RPMI7951 (cell line): ENCODE results near the gene INPP4B. TPM values are rescaled to one million over a fixed set of nuclear protein-coding genes. Genes with fewer than 3 reads are reported as not detected.

Experiments used
- DNase-seq: peaks from one replicate; pipeline ENCODE4 v3.0.0-alpha.2; 2012; ENCODE audit warnings: low read depth
- total RNA-seq: library from RNA; depleted of rRNA; stranded (reverse); fragments of >200 nt; shearing (Covaris generic); gene quantifications from 2 replicates; pipeline ENCODE4 v1.2.3, GENCODE V29; 2014

The INPP4B gene
- total RNA-seq, 1 experiment from 2014 or later, result 11.7 TPM

DNA sequence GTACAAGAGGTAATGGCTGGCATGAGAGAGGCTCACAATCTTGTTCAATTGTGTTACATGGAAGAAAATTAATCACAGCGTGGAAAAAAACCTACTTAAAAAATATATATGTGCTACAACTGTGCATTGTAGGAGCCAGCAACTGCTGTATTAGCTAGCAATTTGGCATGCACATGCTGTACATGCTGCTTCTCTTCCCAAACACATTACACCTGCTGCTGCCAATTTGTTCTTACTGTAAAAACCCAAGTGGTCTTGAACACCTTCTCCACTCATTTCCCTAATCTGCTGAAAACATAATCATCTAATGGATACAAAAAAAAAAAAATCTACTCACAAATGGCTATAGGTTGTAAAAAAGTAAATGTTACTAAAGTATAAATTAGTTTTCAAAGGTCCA, 264.2 kb downstream of the INPP4B start:
- no peak for DNase-seq

DNA sequence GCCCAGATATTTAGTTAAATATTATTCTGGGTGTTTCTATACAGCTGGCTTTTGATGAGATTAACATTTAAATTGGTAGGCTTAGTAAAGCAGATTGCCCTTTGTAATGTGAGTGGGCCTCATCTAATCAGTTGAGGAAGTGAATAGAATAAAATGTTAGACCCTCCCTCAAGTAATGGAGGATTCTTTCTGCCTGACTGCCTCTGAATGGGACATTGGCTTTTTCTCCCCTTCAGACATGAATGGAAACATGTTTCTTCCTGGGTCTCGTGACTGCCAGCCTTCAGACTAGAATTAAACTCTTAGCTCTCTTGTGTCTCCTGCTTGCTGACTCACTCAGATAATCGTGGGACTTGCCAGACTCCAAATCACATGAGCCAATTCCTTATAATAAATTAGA, 266.7 kb downstream of the INPP4B start:
- no peak for DNase-seq

DNA sequence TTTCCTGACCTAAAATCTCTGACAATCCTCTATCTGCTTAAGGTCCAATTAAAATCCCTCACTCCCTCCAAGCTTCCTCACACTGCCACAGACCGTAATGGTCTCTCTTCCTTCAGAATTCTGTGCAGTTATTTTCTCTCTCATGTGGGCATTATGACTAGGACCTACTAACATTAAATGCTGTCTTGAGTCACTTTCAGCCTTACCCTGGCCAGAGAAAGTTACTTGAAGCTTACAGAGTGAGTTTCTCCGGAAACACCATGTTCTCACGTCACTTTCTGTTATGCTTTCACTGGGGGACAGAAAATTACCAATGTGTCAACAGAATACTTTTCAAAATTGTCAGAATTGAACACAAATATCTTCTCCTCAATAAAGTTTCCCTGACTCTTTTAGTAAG, 271.8 kb downstream of the INPP4B start:
- no peak for DNase-seq

DNA sequence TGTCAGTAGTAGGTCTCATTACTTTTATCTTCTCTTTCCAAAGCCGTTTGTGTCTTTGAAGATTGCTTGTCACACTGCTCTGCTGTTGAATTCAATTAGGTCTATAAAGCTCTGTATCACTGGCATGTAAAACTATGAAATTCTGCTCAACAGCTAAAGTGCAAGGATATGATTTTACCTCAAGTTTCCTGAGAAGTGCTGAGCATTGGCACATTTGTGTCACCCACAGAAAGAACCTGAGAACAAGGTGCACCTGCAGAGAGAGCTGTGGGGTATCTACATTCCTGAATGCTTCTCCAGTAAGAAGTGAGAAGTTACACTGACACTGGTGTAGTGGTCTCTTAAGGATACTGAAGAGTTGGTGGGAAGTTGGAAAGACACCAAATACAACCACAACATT, 274.0 kb downstream of the INPP4B start:
- DNase-seq, result no peak

DNA sequence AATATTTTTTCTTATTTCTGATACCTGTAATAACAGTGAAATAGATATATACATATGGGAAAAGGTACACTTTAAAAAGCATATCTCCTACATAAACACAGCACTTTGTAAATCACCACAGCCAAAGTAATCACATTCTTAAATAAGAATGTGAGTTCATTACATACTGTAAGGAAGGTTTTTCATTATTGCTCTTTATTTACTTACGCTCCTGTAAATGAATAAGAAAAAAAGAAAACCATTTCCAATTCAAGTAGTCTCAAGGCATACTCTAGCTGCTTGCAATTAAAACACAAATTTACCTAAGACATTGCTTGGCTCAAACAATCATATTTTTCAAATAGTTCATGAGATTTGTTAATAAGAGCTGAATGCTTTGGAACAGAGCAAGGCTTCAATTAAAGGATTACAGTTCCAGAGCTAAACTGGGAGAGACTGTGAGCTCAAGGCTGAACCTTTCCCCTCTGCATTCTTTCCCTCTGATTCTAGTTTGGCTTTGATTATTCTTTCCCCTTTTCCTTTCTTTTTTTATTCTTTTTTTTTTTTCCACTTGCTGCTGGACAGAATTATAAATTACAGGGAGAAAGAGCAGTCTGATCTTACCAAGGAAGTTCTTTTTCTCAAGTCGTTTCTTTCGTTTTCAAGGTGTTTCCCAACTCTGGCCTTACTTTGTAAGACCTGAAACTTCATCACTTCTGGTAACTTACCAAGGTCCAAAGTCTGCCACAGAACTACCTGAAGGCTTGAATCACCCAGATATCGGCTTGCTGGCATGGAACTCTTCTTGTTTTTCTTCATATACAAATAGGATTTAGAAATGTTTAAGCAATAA, 278.3 kb downstream of the INPP4B start:
- DNase-seq, result no peak

DNA sequence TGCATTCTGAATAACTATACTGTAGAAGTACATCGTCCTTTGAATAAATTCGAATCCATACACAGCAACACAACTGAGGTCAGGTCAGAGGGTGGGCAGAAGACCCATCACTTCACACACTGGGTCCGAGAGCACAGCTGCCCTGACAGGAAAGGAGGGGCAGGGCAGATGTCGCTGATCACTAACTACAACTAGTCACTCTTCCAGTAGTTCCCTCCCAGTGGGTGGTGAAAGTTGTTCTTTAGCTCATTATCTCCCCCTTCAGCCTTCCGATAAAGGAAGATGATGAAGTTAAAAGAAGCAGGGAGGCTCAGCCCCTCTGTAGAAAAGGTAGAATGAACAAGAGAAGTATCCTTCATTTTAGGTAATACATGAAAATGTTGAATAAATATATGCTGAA, 278.9 kb downstream of the INPP4B start:
- DNase-seq, result peak; percentile 65

GRCh38 chr4:142566777-142567176, 279.3 kb downstream of the INPP4B start:
- no peak for DNase-seq

GRCh38 chr4:142566243-142566642, 279.9 kb downstream of the INPP4B start:
- no peak for DNase-seq

DNA sequence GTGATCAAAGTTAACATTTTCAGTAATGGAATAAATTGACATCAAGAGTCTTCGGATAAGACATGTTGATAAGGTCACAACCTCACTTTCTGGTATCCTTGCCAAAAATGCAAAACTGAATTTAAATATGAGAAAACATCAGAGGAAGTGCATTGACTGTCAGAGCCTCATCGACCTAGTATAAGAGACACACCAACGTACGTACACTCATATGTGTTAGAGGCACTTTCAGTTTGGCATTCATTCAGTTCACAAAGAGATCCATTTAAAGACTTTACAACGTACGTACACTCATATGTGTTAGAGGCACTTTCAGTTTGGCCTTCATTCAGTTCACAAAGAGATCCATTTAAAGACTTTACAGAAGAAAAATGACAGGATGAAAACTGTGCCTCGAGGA, 280.3 kb downstream of the INPP4B start:
- DNase-seq, result peak; percentile 56

DNA sequence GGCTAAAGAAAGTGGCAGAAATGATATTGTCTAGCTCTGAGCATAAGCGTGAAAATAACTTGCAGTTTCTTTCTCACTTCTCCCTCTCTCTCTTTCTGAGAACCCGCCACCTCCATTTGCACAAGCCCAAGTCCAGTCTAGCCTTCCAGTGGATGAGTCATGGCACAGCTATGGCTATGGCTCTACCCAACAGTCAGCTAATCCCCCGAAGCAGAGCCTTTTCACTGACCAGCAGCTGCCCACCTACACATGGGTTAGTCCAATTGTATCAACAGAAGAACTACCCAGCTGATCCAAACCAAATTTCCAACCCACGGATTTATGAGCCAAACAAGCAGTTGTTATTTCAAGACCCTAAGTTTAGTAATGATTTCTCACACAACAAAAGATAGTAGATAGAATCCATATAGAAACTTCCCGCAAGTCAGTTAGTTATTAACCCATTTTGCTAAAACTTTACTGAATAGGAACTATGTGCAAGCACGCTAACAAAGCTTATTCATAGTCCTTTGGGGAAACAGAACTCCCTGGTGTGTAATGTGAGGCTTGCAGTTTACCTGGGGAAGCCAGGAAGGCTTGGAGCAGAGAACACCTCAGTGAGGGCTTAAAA, 282.3 kb downstream of the INPP4B start:
- peak; percentile 85 for DNase-seq

DNA sequence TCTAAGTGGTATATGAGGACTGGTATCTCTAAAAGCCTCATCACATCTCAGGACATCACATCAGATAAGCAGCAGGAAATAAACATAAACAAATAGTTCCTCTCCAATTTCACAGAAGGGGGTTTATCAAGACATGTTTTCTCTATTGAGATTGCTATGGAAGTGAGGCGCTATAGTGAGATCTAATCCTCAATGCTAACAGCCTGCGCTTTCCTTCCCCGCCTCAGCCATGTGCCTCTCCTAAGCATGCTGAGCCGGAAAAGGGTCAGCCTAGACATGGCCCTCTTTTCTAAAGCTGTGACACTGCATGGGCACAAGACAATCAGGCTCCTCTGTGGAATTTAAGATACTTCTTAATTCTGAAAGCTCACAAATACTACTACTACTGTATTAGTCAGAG, 286.1 kb downstream of the INPP4B start:
- no peak for DNase-seq

GRCh38 chr4:142558851-142559250, 287.2 kb downstream of the INPP4B start:
- DNase-seq, result no peak

GRCh38 chr4:142557239-142557801, 288.8 kb downstream of the INPP4B start:
- DNase-seq, result no peak

- no peak for DNase-seq
These were observed 289.4 kb downstream of the INPP4B start for GRCh38 chr4:142556570-142557238.

- no peak for DNase-seq
These were observed 290.1 kb downstream of the INPP4B start for GRCh38 chr4:142556048-142556447.

GRCh38 chr4:142554412-142554811, 291.7 kb downstream of the INPP4B start:
- DNase-seq, result no peak

GRCh38 chr4:142551517-142552305, 294.4 kb downstream of the INPP4B start:
- DNase-seq, result no peak

DNA sequence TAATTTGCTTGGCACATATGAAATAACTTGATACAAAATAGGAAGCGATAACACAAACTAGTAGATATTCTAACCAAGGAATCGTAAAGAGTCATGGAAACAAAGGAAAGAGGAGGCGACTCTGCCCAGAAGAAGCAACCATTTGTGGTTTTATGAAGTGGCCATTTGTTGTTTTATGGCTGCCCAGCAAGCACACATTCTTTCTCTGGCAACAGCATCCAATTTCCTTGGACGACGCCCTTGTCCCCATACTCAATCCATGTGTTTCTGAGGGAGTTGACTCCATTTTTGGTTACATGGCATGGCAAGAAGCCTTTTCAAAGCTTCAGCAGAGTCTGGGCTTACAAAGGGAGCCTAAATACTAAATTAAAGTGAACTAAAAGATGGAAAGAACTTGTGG, 295.1 kb downstream of the INPP4B start:
- peak; percentile 49 for DNase-seq

- peak; percentile 79 for DNase-seq
These were observed 296.2 kb downstream of the INPP4B start for GRCh38 chr4:142549726-142550463.

- DNase-seq, result no peak
These were observed 296.9 kb downstream of the INPP4B start for GRCh38 chr4:142549248-142549647.

GRCh38 chr4:142548491-142548890, 297.6 kb downstream of the INPP4B start:
- DNase-seq, result no peak
